Measurements from ENCODE around the gene SORT1. TPM values are rescaled to one million over a fixed set of nuclear protein-coding genes. Genes with fewer than 3 reads are reported as not detected.

SORT1 gene
- total and polyA plus RNA-seq, 2 of the 13 experiments (the other 11 are each of a cell fraction or from before 2014, with no cell fraction given) = 32.4 to 93.0 TPM

GRCh38 chr1:109263597-109264378, 133.9 kb downstream of the SORT1 start (continued):
- TF ChIP-seq KDM5B (CRISPR knock-in tag; IDR thresholded peaks at IDR 0.05; ENCODE audit: borderline replicate concordance) (peak; percentile 24; the same call in 1 of the 2 replicates), RBM39 (IDR thresholded peaks at IDR 0.05; ENCODE audit: low read depth, low read length, poor library complexity, severe bottlenecking) (peak; percentile 96), DPF2 (CRISPR knock-in tag; IDR thresholded peaks at IDR 0.05; ENCODE audit: borderline replicate concordance, low read depth) (peak; percentile 66), MAX (IDR thresholded peaks at IDR 0.05) (peak; percentile 93), ZNF572 (CRISPR knock-in tag; IDR thresholded peaks at IDR 0.05) (peak; percentile 92; the same call in 1 of the 2 replicates), EP300 (IDR thresholded peaks at IDR 0.05; ENCODE audit: low read depth in 2 of 2, low read length in 2 of 2) (no peak), EP300 (CRISPR knock-in tag; IDR thresholded peaks at IDR 0.05; ENCODE audit: borderline replicate concordance) (no peak), KDM4B (CRISPR knock-in tag; IDR thresholded peaks at IDR 0.05) (peak; percentile 89; the same call in 1 of the 2 replicates), SALL1 (CRISPR knock-in tag; IDR thresholded peaks at IDR 0.05) (peak; percentile 97), ZNF18 (CRISPR knock-in tag; IDR thresholded peaks at IDR 0.05; ENCODE audit: insufficient replicate concordance) (no peak), ZNF484 (CRISPR knock-in tag; IDR thresholded peaks at IDR 0.05; ENCODE audit: borderline replicate concordance, low read depth) (no peak), ZNF451 (CRISPR knock-in tag; IDR thresholded peaks at IDR 0.05) (peak; percentile 71; the same call in 1 of the 2 replicates), MIER2 (CRISPR knock-in tag; IDR thresholded peaks at IDR 0.05) (peak; percentile 80), IKZF1 (IDR thresholded peaks at IDR 0.05) (no peak), ZNF749 (CRISPR knock-in tag; IDR thresholded peaks at IDR 0.05; ENCODE audit: borderline replicate concordance) (no peak), ZNF335 (CRISPR knock-in tag; IDR thresholded peaks at IDR 0.05) (peak; percentile 77; the same call in 1 of the 2 replicates), HNRNPLL (IDR thresholded peaks at IDR 0.05; ENCODE audit: low read depth, low read length, poor library complexity, severe bottlenecking) (peak; percentile 44), ZNF367 (CRISPR knock-in tag; IDR thresholded peaks at IDR 0.05; ENCODE audit: borderline replicate concordance) (no peak), HOXA9 (CRISPR knock-in tag; IDR thresholded peaks at IDR 0.05; ENCODE audit: borderline replicate concordance) (no peak), ATM (IDR thresholded peaks at IDR 0.05; ENCODE audit: borderline replicate concordance) (no peak), TBP (CRISPR knock-in tag; IDR thresholded peaks at IDR 0.05) (no peak; the same call in 1 of the 2 replicates), MZF1 (CRISPR knock-in tag; IDR thresholded peaks at IDR 0.05; ENCODE audit: borderline replicate concordance) (no peak)
